Duodenal mucosa (tissue), 2 donors: ENCODE results near the gene CFAP141.
A peak's percentile ranks its signal among the peaks of the same experiment; 100 is the strongest.

Source experiments
- H3K27ac ChIP-seq: one replicate; pipeline ENCODE4 v1.7.0; 2013; ENCODE audit warnings: low read depth, low read length
- H3K27me3 ChIP-seq, 2 donors: one replicate each; pipeline ENCODE4 v1.7.0; 2013; ENCODE audit warnings: low read length in 2 of 2, control low read depth in 1 of 2; ENCODE audit not compliant: insufficient read depth in 2 of 2, control insufficient read depth in 1 of 2
- H3K36me3 ChIP-seq, 2 donors: one replicate each; pipeline ENCODE4 v1.7.0; 2013; ENCODE audit warnings: low read length in 2 of 2, control low read depth in 1 of 2; ENCODE audit not compliant: insufficient read depth in 2 of 2, control insufficient read depth in 1 of 2
- H3K4me1 ChIP-seq, 2 donors: one replicate each; pipeline ENCODE4 v1.7.0; 2013; ENCODE audit warnings: low read length in 2 of 2, control low read depth in 1 of 2; ENCODE audit not compliant: insufficient read depth in 2 of 2, control insufficient read depth in 1 of 2
- H3K4me3 ChIP-seq, 2 donors: one replicate each; pipeline ENCODE4 v1.7.0; 2013; ENCODE audit warnings: low read length in 2 of 2, low read depth in 1 of 2
- H3K9ac ChIP-seq, 2 donors: one replicate each; pipeline ENCODE4 v1.7.0; 2013; ENCODE audit warnings: low read length in 2 of 2, low read depth in 1 of 2
- H3K9me3 ChIP-seq, 2 donors: one replicate each; pipeline ENCODE4 v1.7.0; 2013; ENCODE audit warnings: low read length in 2 of 2, control low read depth in 1 of 2; ENCODE audit not compliant: control insufficient read depth in 1 of 2

Gene CFAP141

GRCh38 chr1:154186852-154187501, 19.2 kb downstream of the CFAP141 start:
- no peak overlapping the region for H3K27ac ChIP-seq

GRCh38 chr1:154186177-154186576, 20.0 kb downstream of the CFAP141 start:
- H3K4me3 ChIP-seq: no peak overlapping the region
- H3K4me1 ChIP-seq: peaks cover 15 to 21% of the 10 kb centered on the region in 2 donors
- H3K9me3 ChIP-seq: no peaks in the 10 kb centered on the region
- H3K27me3 ChIP-seq: peaks cover 0 to under 1% of the 10 kb centered on the region in 2 donors
- H3K9ac ChIP-seq: no peak overlapping the region
- peaks cover 2% of the 10 kb centered on the region in 2 donors for H3K36me3 ChIP-seq
- H3K27ac ChIP-seq: no peak overlapping the region

More at GRCh38 chr1:154186852-154187501, 19.2 kb downstream of the CFAP141 start:
- H3K36me3 ChIP-seq: peaks cover 0 to 2% of the 10 kb centered on the region in 2 donors
- H3K9me3 ChIP-seq: no peaks in the 10 kb centered on the region
- peaks cover 6 to 8% of the 10 kb centered on the region in 2 donors for H3K27me3 ChIP-seq
- peaks cover 11 to 13% of the 10 kb centered on the region in 2 donors for H3K4me1 ChIP-seq
- no peak overlapping the region for H3K4me3 ChIP-seq
- no peak overlapping the region for H3K9ac ChIP-seq

GRCh38 chr1:154183046-154183915, 22.9 kb downstream of the CFAP141 start:
- Histone ChIP-seq H3K36me3 (peaks cover 2 to 5% of the 10 kb centered on the region in 2 donors), H3K4me1 (peaks cover 41 to 48% of the 10 kb centered on the region in 2 donors), H3K27ac (peak overlapping the region; percentile 97), H3K4me3 (peak overlapping the region; percentile 94 to 98), H3K9me3 (no peaks in the 10 kb centered on the region), H3K9ac (peak overlapping the region; percentile 93 to 98), H3K27me3 (no peaks in the 10 kb centered on the region)

GRCh38 chr1:154182344-154183045, 23.6 kb downstream of the CFAP141 start:
- Histone ChIP-seq H3K27me3 (no peaks in the 10 kb centered on the region), H3K9ac (peak overlapping the region; percentile 93 to 98), H3K4me3 (peak overlapping the region; percentile 94 to 98), H3K36me3 (peaks cover 2 to 5% of the 10 kb centered on the region in 2 donors), H3K4me1 (peaks cover 49 to 56% of the 10 kb centered on the region in 2 donors), H3K9me3 (no peaks in the 10 kb centered on the region), H3K27ac (peak overlapping the region; percentile 97)

GRCh38 chr1:154181944-154182343, 24.2 kb downstream of the CFAP141 start:
- Histone ChIP-seq H3K9me3 (no peaks in the 10 kb centered on the region), H3K4me1 (peaks cover 53 to 61% of the 10 kb centered on the region in 2 donors), H3K4me3 (peak overlapping the region; percentile 94 to 98), H3K27ac (peak overlapping the region; percentile 97), H3K27me3 (no peaks in the 10 kb centered on the region), H3K9ac (peak overlapping the region; percentile 93 to 98), H3K36me3 (peaks cover 2 to 5% of the 10 kb centered on the region in 2 donors)

- H3K9ac ChIP-seq: peak overlapping the region; percentile 1 to 52
Measured at GRCh38 chr1:154179946-154180687, 26.0 kb downstream of the CFAP141 start.

GRCh38 chr1:154178911-154179811, 27.0 kb downstream of the CFAP141 start:
- H3K9me3 ChIP-seq: no peaks in the 10 kb centered on the region
- peak overlapping the region; percentile 65 for H3K27ac ChIP-seq

More at GRCh38 chr1:154179946-154180687, 26.0 kb downstream of the CFAP141 start:
- no peaks in the 10 kb centered on the region for H3K27me3 ChIP-seq
- H3K4me1 ChIP-seq: peaks cover 57 to 68% of the 10 kb centered on the region in 2 donors
- no peaks in the 10 kb centered on the region for H3K9me3 ChIP-seq
- peak overlapping the region; percentile 30 to 61 for H3K4me3 ChIP-seq
- no peak overlapping the region for H3K27ac ChIP-seq
- peaks cover 12 to 14% of the 10 kb centered on the region in 2 donors for H3K36me3 ChIP-seq

GRCh38 chr1:154178013-154178412, 28.1 kb downstream of the CFAP141 start:
- Histone ChIP-seq H3K36me3 (peaks cover 14 to 27% of the 10 kb centered on the region in 2 donors), H3K4me1 (peaks cover 57 to 63% of the 10 kb centered on the region in 2 donors)

More at GRCh38 chr1:154178911-154179811, 27.0 kb downstream of the CFAP141 start:
- H3K36me3 ChIP-seq: peaks cover 14 to 18% of the 10 kb centered on the region in 2 donors
- peak overlapping the region; percentile 52 to 53 for H3K9ac ChIP-seq
- H3K4me1 ChIP-seq: peaks cover 57 to 68% of the 10 kb centered on the region in 2 donors
- peak overlapping the region; percentile 21 to 52 for H3K4me3 ChIP-seq
- H3K27me3 ChIP-seq: no peaks in the 10 kb centered on the region

More at GRCh38 chr1:154178013-154178412, 28.1 kb downstream of the CFAP141 start:
- H3K4me3 ChIP-seq: peak overlapping the region; percentile 21 to 52
- H3K9me3 ChIP-seq: no peaks in the 10 kb centered on the region
- no peak overlapping the region for H3K9ac ChIP-seq
- no peaks in the 10 kb centered on the region for H3K27me3 ChIP-seq
- no peak overlapping the region for H3K27ac ChIP-seq
